Lower leg skin (tissue), 4 donors: ENCODE data around the gene SNX30. TPM values are rescaled to one million over a fixed set of nuclear protein-coding genes. Genes with fewer than 3 reads are reported as not detected.
A peak's percentile ranks its signal among the peaks of the same experiment; 100 is the strongest.

Experiments
- DNase-seq, 2 donors: peaks; one replicate each; pipeline ENCODE4 v3.0.0-alpha.2; 2019; ENCODE audit warnings: low spot score in 2 of 2
- H3K4me3 ChIP-seq: fragments of 200-600 bp; sonication (generic); 2 replicates; pipeline ENCODE4 v1.5.1; 2017; ENCODE audit warnings: mild to moderate bottlenecking, low read depth; ENCODE audit not compliant: poor library complexity, severe bottlenecking
- CTCF ChIP-seq, 3 donors: fragments of 450-650 bp; IDR thresholded peaks; one replicate each; pipeline ENCODE4 v1.5.1; 2016; ENCODE audit warnings: antibody characterized with exemption in 3 of 3, mild to moderate bottlenecking in 3 of 3, moderate library complexity in 2 of 3
- POLR2A ChIP-seq, 2 donors: fragments of 450-650 bp; IDR thresholded peaks; one replicate each; pipeline ENCODE4 v1.6.1; 2016 to 2017; ENCODE audit warnings: antibody characterized with exemption in 2 of 2, mild to moderate bottlenecking in 1 of 2, moderate library complexity in 1 of 2
- WGBS, 2 donors: methylation state at CpG; one replicate each; pipeline ENCODE4 v1.1.5; 2018; 5-methylcytosine and 5-hydroxymethylcytosine counted together
- intact Hi-C: fragments of 100-400 bp; cut with DNase I; formaldehyde crosslinking; loops from one replicate; pipeline ENCODE4 v1.15.0; 2023; ENCODE audit warnings: low total_unique reads
- total RNA-seq, 4 donors: library from RNA; depleted of rRNA; stranded (reverse); fragments of >200 nt; gene quantifications; one replicate each; pipeline ENCODE4 v1.1.0, GENCODE V29; 2016

Gene SNX30
- total RNA-seq, 4 donors from 2014 or later = 7.6 to 16.5 (median 13.0) TPM

DNA sequence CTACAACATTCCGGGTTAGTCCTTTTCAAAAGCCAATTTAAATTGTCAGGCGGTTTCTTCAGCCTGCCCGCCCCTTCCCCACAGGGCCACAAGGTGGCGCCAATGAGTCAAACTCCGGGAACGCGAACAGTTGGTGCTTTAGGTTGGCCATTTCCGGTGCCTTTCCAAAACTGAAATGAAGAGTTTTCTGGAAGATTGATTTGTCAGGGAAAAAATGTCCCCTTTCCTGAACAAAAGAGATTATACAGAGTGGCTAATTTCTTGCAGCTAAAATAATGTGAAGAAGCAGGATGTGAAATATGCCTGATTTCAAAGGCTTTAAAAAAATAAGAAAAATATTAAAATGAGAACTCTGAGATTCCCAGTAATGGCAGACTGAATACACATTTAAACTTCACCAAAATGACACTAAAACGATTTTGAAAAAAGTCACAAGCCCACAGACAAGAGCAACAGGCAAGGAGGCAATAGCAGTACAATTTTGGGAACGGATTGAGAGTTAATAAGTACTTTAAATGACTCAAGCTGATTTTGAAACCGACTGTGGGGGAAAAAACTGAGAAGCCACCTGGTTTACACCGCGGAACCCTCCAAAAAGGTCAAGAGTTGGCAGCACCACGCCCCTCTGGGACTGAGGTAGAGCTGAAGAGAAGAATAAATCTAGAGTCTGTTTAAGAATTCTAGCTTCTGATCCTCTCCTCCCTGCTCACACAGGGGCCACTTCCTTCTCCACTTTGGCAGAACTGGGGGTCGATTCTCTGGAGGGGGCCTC is 94.4 kb downstream of the SNX30 start:
- peak; percentile 68 to 96 for DNase-seq
- TF ChIP-seq CTCF (IDR thresholded peaks at IDR 0.05) (no peak), POLR2A (IDR thresholded peaks at IDR 0.05) (no peak)
- no peak overlapping the region for H3K4me3 ChIP-seq
- intact Hi-C loops = no loop called here
- WGBS, 2 donors = 35 to 36% methylated on average over 15 of the region's 15 CpGs

DNA sequence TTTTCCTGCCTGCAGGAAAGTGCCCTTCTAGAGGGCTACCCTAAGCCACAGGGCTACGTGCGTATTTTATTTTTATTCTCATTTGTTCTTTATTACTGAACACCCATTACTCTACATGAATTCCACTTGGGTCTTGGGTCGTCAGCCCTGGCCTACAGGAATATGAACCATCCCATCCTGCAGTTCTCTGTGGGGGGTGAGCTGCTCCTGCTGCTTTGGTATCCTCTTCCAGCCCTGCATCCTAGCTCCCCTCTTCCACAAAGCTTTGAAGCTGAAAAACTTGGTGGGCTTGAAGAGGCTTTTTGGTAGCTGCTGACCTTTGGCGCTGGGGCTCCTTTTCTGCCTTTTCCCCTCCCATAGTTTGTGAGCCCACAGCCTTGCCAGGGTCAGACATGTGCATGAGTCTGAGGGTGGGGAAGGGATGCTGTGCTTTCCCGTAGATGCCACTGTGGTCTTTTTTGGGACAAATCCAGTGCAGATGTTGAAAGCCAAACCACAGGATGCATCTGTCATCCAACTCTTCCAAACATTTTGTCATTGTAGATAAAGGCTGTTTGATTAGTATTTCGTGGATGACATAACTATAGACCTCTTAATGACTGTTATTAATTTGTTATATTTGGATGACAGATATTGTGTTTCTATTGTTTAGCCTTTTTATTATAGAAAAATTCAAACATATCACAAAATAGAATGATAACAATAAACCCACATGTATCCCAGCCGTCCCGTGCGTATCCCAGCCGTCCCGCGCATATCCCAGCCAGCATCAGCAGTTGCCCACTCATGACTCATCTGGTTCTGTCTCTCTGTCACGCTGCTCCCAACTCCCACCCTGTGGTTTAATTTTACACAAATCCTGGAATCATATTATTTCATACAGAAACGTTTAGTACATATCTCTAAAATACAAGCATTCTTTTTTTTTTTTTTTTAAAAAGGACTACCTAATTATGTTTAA is 96.2 kb downstream of the SNX30 start:
- no peak for DNase-seq
- intact Hi-C loops = no loop called here
- 66 to 70% methylated on average over 14 of the region's 14 CpGs for WGBS, 2 donors
- TF ChIP-seq POLR2A (IDR thresholded peaks at IDR 0.05) = no peak
- no peak for TF ChIP-seq CTCF (IDR thresholded peaks at IDR 0.05)
- H3K4me3 ChIP-seq = no peak overlapping the region

DNA sequence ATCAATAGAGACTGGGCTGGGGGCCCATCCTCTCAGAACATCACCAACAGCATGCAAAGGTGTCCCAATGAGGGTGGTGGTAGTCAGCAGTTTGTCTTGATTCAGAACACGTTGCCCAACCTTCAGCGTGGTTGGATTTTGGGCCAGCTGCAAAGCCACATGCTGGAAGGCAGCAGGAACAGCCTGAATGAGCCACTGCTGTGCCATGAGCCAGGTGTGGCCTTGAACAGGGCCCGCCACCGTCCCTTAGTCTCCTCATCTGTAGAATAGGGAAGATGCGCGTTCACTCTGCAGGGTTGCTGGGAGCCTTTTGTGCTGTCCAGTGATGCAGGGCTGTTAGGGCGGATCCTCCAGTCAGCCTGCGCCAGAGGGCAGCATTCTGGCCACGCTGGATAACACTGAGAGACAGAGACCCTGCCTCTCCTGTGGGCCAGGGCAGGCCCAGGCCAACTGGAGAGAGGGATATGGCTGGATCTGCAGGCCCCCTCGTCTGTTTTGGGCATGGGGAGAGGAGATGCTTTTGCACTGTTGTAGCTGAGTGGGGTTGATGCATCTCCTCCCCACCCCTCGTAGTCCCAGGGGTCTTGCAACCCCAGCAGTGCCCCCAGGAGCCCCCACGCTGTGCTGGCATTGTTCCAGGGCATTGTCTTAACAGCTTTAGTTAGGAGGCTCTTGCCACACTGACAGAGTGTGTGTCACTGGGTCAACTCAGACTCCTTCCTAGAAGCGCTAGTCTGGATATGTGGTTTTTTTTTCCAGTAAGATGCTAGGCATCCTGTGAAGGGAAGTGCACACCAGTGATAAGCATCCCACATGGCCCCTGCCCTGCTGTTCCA is 98.0 kb downstream of the SNX30 start:
- TF ChIP-seq CTCF (IDR thresholded peaks at IDR 0.05) (no peak), POLR2A (IDR thresholded peaks at IDR 0.05) (no peak)
- intact Hi-C loops = no loop called here
- no peak for DNase-seq
- no peak overlapping the region for H3K4me3 ChIP-seq
- 81 to 84% methylated on average over 8 to 13 of the region's 13 CpGs for WGBS, 2 donors

- no peak for TF ChIP-seq CTCF (IDR thresholded peaks at IDR 0.05)
- TF ChIP-seq POLR2A (IDR thresholded peaks at IDR 0.05) = no peak
Observed at GRCh38 chr9:112849363-112849922, 98.9 kb downstream of the SNX30 start.

GRCh38 chr9:112850840-112851239 is 100.3 kb downstream of the SNX30 start:
- 97 to 98% methylated on average over 6 of the region's 6 CpGs for WGBS, 2 donors
- DNase-seq = no peak
- no peak overlapping the region for H3K4me3 ChIP-seq
- TF ChIP-seq POLR2A (IDR thresholded peaks at IDR 0.05) = no peak
- no peak for TF ChIP-seq CTCF (IDR thresholded peaks at IDR 0.05)
- intact Hi-C loops = no loop called here

More at GRCh38 chr9:112849363-112849922, 98.9 kb downstream of the SNX30 start:
- H3K4me3 ChIP-seq = no peak overlapping the region
- peak in 1 of 2 donors; percentile 17 for DNase-seq
- intact Hi-C loops = no loop called here
- 78 to 85% methylated on average over 6 of the region's 6 CpGs for WGBS, 2 donors
